HG03439 (cell line): ENCODE results near the gene HIP1.
"Not testable (repeated sequence)": the region's sequence is repeated elsewhere in the genome, so short reads cannot be mapped to it uniquely, and the experiment has no call there.

Experiments
- ATAC-seq: cut with Tn5 transposase; IDR thresholded peaks from one replicate; pipeline ENCODE4 v1.9.1; 2021; ENCODE audit warnings: mild to moderate bottlenecking, moderate library complexity; ENCODE audit not compliant: unreplicated experiment

HIP1 gene

DNA sequence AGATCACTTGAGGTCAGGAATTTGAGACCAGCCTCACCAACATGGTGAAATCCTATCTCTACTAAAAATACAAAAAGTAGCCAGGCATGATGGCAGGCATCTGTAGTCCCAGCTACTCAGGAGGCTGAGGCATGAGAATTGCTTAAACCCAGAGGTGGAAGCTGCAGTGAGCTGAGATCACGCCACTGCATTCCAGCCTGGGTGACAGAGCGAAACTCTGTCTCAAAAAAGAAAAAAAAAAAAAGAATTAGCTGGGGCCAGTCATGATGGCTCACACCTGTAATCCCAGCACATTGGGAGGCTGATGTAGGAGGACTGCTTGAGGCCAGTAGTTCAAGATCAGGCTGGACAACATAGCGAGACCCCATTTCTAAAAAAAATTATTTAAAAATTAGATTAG is 21.0 kb downstream of the HIP1 start:
- not testable (repeated sequence) for ATAC-seq

DNA sequence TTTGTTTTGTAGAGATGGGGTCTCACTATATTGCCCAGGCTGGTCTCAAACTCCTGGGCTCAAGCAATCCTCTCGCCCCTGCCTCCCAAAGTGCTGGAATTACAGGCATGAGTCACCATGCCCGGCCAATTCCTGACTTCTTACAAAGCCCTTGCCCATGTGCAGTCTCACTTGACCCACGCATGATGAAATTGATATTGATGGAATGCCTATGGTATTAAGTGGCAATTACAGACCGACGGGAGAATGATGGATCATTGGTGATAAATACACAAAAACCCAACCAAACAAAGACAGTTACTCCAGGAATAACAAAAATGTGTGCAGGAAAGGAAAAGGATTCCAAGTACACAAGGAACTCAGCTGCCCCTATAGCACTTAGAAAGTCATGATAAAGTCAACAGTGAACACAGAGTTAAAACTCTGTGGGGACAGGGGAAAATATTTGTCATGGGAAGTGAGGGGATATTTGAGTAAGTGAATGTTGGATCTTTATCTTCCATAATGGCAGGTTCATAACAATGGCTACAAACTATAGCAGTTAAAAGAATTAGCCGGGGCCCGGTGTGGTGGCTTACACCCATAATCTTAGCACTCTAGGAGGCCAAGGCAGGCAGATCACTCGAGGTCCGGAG is 21.6 kb downstream of the HIP1 start:
- ATAC-seq = no peak

DNA sequence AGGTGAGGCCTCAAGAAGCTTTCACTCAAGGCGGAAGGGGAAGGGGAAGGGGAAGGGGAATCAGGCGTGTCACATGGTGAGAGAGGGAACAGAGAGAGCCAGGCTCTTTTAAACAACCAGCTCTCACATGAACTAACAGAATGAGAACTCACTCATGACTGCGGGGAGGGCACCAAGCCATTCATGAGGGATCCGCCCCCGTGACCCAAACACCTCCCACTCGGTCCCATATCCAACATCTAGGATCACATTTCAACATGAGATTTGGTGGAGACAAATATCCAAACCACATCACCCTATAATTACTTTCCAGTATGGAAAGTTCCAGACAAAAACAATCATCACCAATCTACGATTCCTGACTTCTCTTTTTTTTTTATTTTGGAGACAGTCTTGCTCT is 22.9 kb downstream of the HIP1 start:
- no peak for ATAC-seq

DNA sequence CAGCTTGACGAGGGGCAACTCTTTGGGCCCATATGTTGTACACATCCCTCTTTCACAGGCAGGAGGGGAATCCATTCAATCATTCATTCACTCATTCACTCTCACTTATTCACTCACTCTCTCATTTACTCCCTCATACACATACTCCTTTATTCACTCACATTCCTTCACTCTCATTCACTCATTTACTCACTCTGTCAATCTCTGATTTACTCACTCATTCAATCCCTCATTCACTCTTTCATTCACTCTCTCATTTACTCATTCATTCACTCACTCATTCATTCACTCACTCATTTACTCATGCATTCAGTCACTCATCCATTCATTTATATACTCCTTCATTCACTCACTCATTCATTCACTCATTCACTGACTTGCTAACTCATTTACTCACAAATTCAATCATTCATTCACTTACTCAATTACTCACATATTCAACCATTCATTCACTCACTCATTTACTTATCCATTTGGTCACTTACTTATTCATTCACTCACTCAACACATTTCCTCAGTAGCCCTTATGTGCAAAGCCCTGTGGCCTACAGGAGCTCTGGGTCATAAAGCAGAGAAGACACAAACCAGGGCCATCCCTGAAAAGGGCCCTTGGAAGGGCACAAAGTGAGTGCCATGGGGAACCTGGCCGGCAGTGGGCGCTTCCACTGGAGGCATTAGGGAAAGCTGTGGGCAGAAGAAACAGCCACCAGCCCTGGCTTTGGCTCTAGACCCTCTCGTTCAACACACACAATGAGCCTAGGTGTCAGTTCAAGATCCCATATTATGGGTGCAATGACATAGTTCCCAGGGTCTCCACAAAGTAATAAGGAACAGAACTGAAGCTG is 26.0 kb downstream of the HIP1 start:
- no peak for ATAC-seq

DNA sequence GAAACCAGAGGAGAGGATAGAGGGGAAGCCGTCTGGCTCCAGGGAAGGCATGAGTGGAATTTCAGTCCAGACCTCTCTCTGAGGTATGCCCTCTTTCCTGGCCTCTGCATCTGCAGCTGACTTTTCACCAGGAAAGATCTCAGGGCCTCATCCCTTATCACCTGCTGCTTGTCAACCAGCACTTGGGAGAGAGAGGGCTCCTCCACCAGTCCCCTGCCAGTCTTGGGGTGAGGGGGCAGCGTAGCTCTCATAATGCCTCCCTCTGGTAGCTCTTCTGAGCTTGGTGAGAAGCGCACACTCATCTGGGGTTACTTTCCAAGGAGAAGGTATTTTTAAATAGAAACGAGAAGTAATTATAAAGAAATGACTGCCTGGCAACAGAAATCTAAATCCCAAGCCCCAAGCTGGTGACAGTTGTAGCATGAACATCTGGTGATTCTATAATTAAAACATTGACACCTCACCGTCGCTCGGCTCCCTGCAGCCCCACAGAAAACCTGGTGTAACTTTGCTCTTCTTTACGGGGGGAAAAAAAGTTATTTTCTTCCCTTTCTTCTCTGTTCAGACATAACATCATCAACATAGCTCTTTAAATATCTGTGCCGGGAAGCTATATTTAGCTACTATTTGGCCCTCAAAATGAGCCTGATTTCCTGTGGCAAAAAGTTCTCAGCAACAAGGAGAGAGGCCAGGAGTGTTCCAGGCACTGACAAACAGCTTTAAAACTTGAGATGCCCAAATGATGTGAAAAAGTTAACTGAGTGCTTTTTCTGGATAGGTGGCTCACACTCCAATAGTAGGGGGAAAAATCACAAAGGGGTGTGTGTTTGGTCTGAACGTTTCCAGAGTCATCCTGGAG is 26.9 kb downstream of the HIP1 start:
- no peak for ATAC-seq

DNA sequence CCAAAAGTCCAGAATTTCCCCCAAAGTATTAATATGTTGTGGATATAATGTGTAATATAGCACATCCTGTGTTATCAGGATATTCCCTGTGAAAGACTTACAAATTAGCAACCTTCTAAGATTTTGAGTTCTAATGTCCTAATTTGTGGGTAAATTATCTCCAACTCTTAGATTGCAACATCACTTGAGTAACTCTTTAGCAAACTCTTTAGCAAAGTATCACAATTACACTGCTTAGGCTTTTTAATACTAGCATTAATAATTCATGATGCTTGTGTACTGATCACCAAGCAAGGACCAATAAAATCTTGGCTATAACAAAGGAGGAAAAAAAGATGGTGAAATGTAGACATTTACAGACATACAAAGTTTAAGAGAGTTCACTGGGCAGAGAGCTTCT is 27.7 kb downstream of the HIP1 start:
- no peak for ATAC-seq

DNA sequence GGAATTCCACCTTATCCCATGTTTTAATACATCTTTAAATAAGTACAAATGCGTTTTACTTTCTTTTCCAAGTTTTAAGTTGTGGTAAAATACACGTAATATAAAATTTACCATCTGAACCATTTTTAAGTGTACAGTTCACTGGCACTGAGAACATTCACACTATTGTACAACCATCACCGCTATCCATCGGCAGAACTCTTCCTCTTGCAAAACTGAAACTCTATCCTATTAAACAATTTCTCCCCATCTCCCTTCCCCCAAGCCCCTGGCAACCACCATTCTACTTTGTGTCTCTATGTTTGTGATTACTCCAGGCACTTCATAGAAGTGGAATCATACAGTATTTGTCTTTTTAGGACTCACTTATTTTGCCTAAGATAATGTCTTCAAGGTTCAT is 33.8 kb downstream of the HIP1 start:
- no peak for ATAC-seq

DNA sequence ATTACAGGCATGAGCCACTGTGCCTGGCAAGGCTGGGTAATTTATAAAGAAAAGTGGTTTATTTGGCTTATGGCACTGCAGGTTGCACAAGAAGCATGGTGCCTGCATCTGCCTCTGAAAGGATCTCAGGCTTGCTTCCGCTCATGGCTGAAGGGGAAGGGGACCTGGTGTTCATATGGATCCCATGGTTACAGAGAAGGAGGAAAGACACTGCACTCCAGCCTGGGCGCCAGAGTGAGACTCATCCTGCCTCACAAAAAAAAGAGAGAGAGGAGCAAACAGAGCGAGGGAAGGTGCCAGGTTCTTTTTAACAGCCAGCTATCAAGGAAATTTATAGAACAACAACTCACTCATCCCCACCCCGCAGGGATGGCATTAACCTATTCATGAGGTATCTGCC is 36.2 kb downstream of the HIP1 start:
- ATAC-seq = no peak

DNA sequence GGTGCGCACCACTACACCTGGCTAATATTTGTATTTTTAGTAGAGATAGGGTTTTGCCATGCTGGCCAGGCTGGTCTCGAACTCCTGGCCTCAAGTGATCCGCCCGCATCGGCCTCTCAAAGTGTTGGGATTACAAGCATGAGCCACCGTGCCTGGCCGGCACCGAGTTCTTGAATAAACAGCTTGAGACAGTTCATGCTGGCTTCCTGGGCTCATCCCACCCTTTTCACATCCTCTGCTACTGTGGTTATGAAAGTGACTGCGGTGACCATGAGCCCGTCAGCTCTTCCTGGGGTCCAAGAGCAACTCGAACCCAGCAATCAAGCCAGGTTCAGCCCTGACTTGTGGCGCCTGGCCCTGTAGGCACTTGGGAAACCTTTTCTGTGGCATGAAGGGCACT is 38.7 kb downstream of the HIP1 start:
- ATAC-seq = no peak

DNA sequence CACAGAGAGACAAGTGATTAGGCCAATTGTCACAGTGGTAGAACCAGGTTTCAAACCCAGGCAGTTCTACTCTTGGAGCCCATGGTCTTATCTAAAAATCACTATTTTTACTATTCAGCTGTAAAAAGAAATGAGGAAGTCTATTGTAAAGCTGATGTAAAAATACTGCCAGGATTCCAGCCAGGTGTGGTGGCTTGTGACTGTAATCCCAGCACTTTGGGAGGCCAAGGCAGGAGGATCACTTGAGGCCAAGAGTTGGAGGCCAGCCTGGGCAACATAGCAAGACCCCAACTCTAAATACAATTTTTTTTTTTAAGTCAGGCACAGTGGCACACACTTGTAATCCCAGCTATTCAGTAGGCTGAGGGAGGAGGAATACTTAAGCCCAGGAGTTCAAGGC is 40.4 kb downstream of the HIP1 start:
- ATAC-seq = no peak

DNA sequence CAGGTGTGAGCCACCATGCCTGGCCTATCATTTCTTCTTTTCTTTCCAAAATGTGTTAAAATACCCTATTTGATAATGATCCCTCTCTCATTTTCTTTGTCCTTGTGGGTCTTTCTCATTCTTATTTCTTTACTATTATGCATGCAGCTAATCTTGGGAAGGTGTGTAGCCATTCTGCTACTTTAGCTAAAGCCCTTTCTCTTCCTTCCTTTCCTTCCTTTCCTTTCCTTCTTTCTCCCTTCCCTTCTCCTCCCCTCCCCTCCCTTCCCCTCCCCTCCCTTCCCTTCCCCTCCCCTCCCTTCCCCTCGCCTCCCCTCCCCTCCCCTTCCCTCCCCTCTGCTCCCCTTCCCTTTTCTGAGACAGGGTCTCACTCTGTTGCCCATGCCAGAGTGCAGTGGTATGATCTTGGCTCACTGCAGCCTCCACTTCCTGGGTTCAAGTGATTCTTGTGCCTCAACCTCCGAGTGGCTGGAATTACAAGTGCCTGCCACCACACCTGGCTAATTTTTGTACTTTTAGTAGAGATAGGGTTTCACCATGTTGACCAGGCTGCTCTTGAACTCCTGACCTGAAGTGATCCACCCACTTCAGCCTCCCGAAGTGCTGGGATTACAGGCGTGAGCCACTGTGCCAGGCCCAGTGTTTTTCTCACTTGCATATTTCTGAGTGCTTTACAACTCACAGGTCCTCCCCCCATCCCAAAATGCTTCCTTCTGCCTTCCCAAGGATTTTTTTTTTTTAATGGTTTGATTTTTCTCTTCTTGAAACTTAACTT is 42.3 kb downstream of the HIP1 start:
- ATAC-seq = no peak

DNA sequence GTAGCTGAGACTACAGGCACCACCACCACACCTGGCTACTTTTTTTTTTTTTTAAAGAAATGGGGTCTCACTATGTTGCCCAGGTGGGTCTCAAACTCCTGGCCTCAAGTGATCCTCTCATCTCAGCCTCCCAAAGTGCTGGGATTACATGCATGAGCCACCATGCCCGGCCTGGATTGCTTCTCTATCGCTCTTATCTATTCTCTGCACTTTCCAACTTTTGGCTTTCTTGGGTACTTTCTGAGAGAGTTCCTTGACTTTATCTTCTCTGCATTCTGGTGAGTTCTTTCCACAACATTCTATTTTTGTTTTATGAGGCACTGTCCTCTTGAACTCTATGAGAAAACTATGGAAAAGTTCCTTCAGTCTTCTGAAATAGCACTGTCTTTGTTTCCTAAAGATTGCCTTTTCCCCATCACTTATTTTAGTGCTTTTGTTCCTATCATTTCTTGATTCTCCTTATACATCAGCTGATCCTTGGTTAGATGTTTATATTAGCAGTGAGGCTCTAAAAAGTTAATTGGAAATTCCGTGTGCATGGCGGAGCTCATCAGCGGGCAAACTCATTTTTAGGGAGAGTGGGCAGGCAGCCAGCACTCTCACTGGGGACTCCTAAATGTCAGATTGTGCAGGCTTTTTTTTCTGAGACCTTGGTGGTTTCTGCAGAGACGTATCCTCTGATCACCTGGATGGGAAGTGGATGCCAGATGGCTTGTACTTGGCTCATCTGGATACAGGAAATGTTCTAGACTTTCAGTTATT is 43.9 kb downstream of the HIP1 start:
- no peak for ATAC-seq

DNA sequence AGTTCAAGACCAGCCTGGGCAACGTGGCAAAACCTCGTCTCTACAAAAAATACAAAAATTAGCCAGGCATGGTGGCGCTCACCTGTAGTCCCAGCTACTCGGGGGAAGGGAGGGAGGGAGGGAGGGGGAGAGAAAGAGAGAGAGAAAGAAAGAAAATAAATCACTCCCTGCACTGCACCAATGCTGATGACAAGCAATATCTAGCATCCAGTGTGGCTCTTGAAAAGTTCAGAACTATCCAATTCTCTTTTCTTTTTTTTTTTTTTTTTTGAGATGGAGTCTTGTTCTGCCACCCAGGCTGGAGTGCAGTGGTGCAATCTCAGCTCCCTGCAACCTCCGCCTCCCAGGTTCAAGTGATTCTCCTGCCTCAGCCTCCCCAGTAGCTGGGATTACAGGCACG is 45.1 kb downstream of the HIP1 start:
- not testable (repeated sequence) for ATAC-seq

DNA sequence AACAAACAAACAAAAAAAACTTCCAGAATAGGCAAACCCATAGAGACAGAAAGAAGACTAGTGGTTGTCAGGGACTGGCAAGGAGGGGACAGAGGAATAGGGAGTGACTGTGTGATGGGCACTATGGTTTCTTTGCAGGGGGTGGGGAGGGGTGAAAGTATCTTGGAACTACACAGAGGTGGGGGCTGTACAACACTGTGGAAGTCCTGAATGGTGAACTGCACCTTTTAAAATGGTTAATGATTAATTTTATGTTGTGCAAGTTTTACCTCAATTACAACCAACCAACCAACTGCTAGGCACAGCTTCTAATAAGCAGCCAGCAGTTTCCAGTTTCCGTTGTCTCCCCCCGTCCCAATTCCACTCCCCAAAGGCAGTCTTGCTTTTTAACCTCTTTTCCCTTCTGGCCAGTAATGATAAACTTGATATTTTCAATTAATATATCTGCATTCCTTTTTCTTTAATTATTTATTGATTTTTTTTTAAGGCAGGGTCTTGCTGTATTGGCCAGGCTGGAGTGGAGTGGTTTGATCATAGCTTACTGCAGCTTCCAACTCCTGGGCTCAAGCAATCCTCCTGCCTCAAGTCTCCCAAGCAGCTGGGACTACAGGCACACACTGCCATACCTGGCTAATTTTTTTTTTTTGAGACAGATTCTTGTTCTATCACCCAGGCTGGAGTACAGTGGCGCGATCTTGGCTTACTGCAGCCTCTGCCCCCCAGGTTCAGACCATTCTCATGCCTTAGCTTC is 46.8 kb downstream of the HIP1 start:
- no peak for ATAC-seq

DNA sequence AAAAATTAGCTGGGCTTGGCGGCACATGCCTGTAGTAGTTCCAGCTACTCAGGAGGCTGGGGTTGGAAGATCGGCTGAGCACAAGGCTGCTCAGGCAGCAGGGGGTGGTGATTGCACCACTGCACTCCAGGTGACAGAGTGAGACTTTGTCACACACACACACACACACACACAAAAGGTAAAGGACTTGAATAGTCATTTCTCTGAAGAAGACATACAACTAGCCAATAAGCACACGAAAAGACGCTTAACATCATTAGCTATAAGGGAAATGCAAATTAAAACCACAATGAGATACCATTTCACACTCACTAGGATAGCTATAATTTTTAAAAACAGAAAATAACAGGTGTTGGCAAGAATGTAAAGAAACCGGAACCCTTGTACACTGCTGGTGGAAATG is 48.6 kb downstream of the HIP1 start:
- ATAC-seq = no peak

DNA sequence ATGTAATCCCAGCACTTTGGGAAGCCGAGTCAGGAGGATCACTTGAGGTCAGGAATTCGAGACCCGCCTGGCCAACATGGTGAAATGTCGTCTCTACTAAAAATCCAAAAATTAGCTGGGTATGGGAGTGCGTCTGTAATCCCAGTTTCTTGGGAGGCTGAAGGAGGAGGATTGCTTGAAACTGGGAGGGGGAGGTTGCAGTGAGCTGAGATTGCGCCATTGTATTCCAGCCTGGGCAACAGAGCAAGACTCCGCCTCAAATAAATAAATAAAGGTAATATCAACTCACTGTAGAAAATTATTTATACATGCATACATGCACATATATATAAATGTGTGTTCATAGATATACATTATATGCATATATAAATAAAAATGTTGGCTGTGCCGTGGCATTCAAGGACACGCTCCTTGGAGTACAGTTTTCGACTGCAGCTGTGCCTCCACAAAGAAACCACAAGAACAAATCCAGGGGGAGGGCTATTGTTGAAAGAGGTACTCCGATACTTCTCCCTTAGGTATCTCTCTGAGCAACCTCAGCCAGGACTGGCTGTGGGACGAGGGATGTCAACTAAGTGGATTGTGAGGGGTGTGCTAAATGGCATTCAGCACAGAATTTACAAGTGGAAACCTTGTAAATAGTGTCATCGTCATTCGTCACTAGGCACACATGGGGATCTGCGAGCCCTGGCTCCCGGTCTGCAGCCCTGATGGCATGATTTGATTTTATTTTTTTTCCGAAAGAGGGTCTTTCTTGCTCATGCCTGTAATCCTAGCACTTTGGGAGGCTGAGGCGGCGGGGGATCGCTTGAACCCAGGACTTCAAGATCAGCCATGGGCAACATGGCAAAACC is 49.3 kb downstream of the HIP1 start:
- ATAC-seq = no peak

DNA sequence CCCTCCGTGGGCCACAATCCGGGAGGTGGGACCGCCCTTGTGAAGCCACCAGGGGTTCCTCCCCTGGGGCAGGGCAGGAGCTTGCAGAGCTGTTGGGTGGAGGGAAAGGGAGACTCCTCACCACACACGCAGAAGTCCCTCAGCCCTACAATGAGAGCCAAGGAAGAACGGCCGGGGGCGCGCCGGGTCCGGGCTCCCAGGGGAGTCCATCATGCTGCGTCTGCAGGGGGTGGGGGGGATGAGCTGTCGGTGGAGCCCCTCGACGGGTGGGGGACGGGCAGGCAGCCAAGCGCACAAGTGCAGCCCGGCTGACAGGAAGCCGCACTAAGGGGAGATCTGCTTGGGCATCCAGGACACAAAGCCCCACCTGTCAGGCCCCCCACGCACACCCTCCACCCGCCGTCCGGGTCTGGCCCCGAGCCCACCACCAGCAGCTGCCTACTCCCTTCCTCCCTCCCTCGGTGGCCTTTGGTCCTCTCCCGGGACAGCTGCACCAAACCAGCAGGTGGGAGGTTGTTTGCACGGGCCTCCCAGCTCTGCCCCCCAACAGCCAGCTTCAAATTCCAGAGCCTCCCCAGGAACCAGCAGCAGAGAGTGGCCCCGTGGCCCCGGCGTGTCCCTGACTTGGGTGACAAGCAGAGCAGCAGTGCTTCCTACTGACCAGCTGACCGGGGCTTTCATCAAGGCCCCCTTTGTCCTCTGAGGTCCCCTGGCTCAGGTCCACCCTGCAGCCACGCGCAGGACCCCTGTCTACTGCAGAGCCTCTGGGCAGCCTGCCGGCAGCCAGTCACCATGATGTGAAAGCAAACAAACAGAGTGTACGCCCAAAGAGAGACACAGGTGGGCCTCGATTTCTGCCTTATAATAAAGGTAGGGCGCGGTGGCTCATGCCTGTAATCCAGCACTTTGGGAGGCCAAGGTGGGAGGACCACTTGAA is 50.3 kb downstream of the HIP1 start:
- ATAC-seq = no peak
